A673 (cell line): ENCODE measurements around the gene SPG11. TPM values are rescaled to one million over a fixed set of nuclear protein-coding genes. Genes with fewer than 3 reads are reported as not detected.

Source experiments
- BruUV-seq: library from RNA; stranded (reverse); fragments of 400-500 nt; replicated peaks from 2 replicates; lab custom pipeline; 2021; lab: Mats Ljungman, UMichigan
- CTCF ChIA-PET: fragments of 300-600 bp; sonication (Branson Sonifier 250); formaldehyde crosslinking; loops from one replicate; lab custom pipeline; 2022; ENCODE audit warnings: antibody characterized with exemption; lab: Charles Lee
- POLR2A ChIA-PET: fragments of 300-600 bp; sonication (Branson Sonifier 250); formaldehyde crosslinking; loops from one replicate; lab custom pipeline; 2022; ENCODE audit warnings: antibody characterized with exemption; ENCODE audit not compliant: low non-redundant PET; lab: Charles Lee
- DNase-seq: peaks from one replicate; pipeline ENCODE4 v3.0.0-alpha.2; 2015; ENCODE audit warnings: low spot score
- H3K27ac ChIP-seq: fragments of 200-600 bp; sonication (generic); 2 replicates; pipeline ENCODE4 v1.5.1; 2016; ENCODE audit warnings: mixed run types, low read depth, mild to moderate bottlenecking, mixed read lengths, antibody characterized with exemption, low read length; ENCODE audit not compliant: poor library complexity, severe bottlenecking
- H3K27me3 ChIP-seq: fragments of 200-600 bp; sonication (generic); replicated peaks from 2 replicates; pipeline ENCODE4 v1.6.1; 2017; ENCODE audit warnings: mixed run types, low read depth, mild to moderate bottlenecking, mixed read lengths, antibody characterized with exemption, low read length; ENCODE audit not compliant: insufficient read depth, poor library complexity
- H3K36me3 ChIP-seq: fragments of 200-600 bp; sonication (generic); 2 replicates; pipeline ENCODE4 v1.6.1; 2016; ENCODE audit warnings: mixed run types, mild to moderate bottlenecking, mixed read lengths, antibody characterized with exemption, low read length; ENCODE audit not compliant: insufficient read depth, poor library complexity, severe bottlenecking
- H3K4me1 ChIP-seq: fragments of 200-600 bp; sonication (generic); 2 replicates; pipeline ENCODE4 v1.6.1; 2017; ENCODE audit warnings: mixed run types, mild to moderate bottlenecking, mixed read lengths, antibody characterized with exemption, low read length; ENCODE audit not compliant: insufficient read depth, poor library complexity, severe bottlenecking
- H3K4me3 ChIP-seq: fragments of 200-600 bp; sonication (generic); 2 replicates; pipeline ENCODE4 v1.5.1; 2016; ENCODE audit warnings: low read depth, mixed run types, mild to moderate bottlenecking, mixed read lengths, low read length; ENCODE audit not compliant: poor library complexity, severe bottlenecking
- H3K9me3 ChIP-seq: fragments of 200-600 bp; sonication (generic); 2 replicates; pipeline ENCODE4 v1.6.1; 2016; ENCODE audit warnings: mixed run types, low read depth, mild to moderate bottlenecking, mixed read lengths, antibody characterized with exemption, low read length; ENCODE audit not compliant: poor library complexity, severe bottlenecking
- CTCF ChIP-seq: fragments of 300-800, 200-600 bp; sonication (generic); conservative IDR thresholded peaks from 2 replicates; pipeline ENCODE4 v1.5.1; 2017; ENCODE audit warnings: low read depth, mild to moderate bottlenecking, antibody characterized with exemption, low read length, moderate library complexity, mixed read lengths
- EZH2 ChIP-seq: fragments of 200-600 bp; sonication (generic); IDR thresholded peaks from 2 replicates; pipeline ENCODE4 v1.6.1; 2017; ENCODE audit warnings: borderline replicate concordance, low read depth, mild to moderate bottlenecking, mixed read lengths, antibody characterized with exemption, low read length; ENCODE audit not compliant: poor library complexity, severe bottlenecking
- intact Hi-C: fragments of 100-400 bp; cut with micrococcal nuclease; formaldehyde crosslinking; loops from one replicate; pipeline ENCODE4 v1.10.0; 2022; ENCODE audit not compliant: unreplicated experiment
- total RNA-seq: library from RNA; stranded (reverse); gene quantifications from 2 replicates; pipeline ENCODE4 v1.2.3, GENCODE V29; 2021

Gene SPG11
- total RNA-seq, 1 experiment from 2014 or later = 55.4 TPM

- BruUV-seq = no TSS peak
These were observed 3.5 kb upstream of the SPG11 start for GRCh38 chr15:44667039-44667360.

GRCh38 chr15:44666210-44667038 lies 3.0 kb upstream of the SPG11 start:
- intact Hi-C loops = no loop called here
- Histone ChIP-seq H3K27ac (no peak overlapping the region), H3K36me3 (no peaks in the 10 kb centered on the region), H3K27me3 (no peaks in the 10 kb centered on the region), H3K4me3 (no peak overlapping the region), H3K9me3 (no peaks in the 10 kb centered on the region), H3K4me1 (peaks cover 9% of the 10 kb centered on the region)
- POLR2A ChIA-PET = no interaction called here
- no TSS peak for BruUV-seq
- CTCF ChIA-PET = no interaction called here
- DNase-seq = no peak
- TF ChIP-seq CTCF = no peak
- no peak for TF ChIP-seq EZH2

More at GRCh38 chr15:44667039-44667360, 3.5 kb upstream of the SPG11 start:
- H3K36me3 ChIP-seq = no peaks in the 10 kb centered on the region
- CTCF ChIA-PET = no interaction called here
- DNase-seq = no peak
- intact Hi-C loops = no loop called here
- no peak overlapping the region for H3K27ac ChIP-seq
- H3K4me1 ChIP-seq = peaks cover 4% of the 10 kb centered on the region
- TF ChIP-seq CTCF = no peak
- no peak for TF ChIP-seq EZH2
- no peak overlapping the region for H3K4me3 ChIP-seq
- no peaks in the 10 kb centered on the region for H3K9me3 ChIP-seq
- POLR2A ChIA-PET = no interaction called here
- no peaks in the 10 kb centered on the region for H3K27me3 ChIP-seq

GRCh38 chr15:44662478-44663409 lies 718 bp downstream of the SPG11 start:
- TSS peak; percentile 67 for BruUV-seq
- intact Hi-C loops = loop anchor here (1.0 to 5.0 kb wide), 5 partner anchors 50 to 250 kb away; partner anchors contain the start of genes B2M and PATL2
- H3K27me3 ChIP-seq = no peaks in the 10 kb centered on the region
- peak; percentile 73 for DNase-seq
- ChIA-PET CTCF (interaction anchor here (0.6 to 1.6 kb wide), 7 partner anchors 48 to 85 kb away, joined by 3 to 17 read pairs (median 4); partner anchors contain the start of genes B2M, PATL2 and TRIM69), POLR2A (interaction anchor here (1.2 kb wide), 1 partner anchor 78 kb away, joined by 7 read pairs; no protein-coding TSS in a partner anchor)
- no peaks in the 10 kb centered on the region for H3K9me3 ChIP-seq
- peak overlapping the region; percentile 90 for H3K27ac ChIP-seq
- peaks cover 11% of the 10 kb centered on the region for H3K4me1 ChIP-seq
- TF ChIP-seq CTCF = no peak
- no peak for TF ChIP-seq EZH2
- peaks cover 15% of the 10 kb centered on the region for H3K36me3 ChIP-seq
- H3K4me3 ChIP-seq = peak overlapping the region; percentile 71
